ENCODE data around the gene TMC5.

DNA sequence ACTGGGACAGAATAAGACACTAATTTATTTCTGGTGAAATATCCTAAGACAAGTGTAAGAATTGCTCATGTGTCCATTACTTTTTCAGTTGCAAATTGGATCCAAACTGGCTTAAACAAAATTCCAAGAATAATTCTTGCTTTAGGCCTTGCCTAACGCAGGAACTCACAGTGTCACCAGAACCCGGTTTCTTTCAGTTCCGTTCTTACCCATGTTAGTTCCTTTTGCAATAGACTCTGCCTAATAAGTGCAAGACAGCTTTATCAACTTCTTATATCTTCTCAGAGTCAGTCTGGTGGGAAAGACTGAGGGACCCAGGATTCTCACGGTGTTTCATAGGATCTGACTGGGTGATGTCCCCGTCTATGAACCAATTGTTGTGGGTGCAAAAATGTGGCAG is 79.5 kb downstream of the TMC5 start:
- TF ChIP-seq EP300 (IDR thresholded peaks at IDR 0.05) (no peak), POLR2AphosphoS5 (IDR thresholded peaks at IDR 0.05) (no peak)
- TF ChIP-seq, protein P1, sequence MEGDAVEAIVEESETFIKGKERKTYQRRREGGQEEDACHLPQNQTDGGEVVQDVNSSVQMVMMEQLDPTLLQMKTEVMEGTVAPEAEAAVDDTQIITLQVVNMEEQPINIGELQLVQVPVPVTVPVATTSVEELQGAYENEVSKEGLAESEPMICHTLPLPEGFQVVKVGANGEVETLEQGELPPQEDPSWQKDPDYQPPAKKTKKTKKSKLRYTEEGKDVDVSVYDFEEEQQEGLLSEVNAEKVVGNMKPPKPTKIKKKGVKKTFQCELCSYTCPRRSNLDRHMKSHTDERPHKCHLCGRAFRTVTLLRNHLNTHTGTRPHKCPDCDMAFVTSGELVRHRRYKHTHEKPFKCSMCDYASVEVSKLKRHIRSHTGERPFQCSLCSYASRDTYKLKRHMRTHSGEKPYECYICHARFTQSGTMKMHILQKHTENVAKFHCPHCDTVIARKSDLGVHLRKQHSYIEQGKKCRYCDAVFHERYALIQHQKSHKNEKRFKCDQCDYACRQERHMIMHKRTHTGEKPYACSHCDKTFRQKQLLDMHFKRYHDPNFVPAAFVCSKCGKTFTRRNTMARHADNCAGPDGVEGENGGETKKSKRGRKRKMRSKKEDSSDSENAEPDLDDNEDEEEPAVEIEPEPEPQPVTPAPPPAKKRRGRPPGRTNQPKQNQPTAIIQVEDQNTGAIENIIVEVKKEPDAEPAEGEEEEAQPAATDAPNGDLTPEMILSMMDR (IDR thresholded peaks at IDR 0.05) = no peak
